DND-41 (cell line): Measurements from ENCODE around the gene RPS13.
"Not testable (repeated sequence)": the region's sequence is repeated elsewhere in the genome, so short reads cannot be mapped to it uniquely, and the experiment has no call there.

Source experiments
- ATAC-seq: fragments of 200-7000 bp; cut with Tn5 transposase; 3 replicates; pipeline ENCODE4 v1.9.1; 2021; ENCODE audit warnings: low read depth; ENCODE audit not compliant: insufficient read depth
- DNase-seq: peaks from one replicate; pipeline ENCODE4 v3.0.0-alpha.2; 2020
- H2AFZ ChIP-seq: 2 replicates; pipeline ENCODE4 v1.6.0; 2012; ENCODE audit warnings: low read depth, low read length
- H3K27ac ChIP-seq: 2 replicates; pipeline ENCODE4 v1.5.1; 2012; ENCODE audit warnings: low read length, inconsistent platforms
- H3K27me3 ChIP-seq: fragments of 200-600 bp; sonication (generic); 2 replicates; pipeline ENCODE4 v1.6.0; 2012; ENCODE audit warnings: low read length, mild to moderate bottlenecking, inconsistent platforms; ENCODE audit not compliant: insufficient read depth, poor library complexity
- H3K36me3 ChIP-seq: 2 replicates; pipeline ENCODE4 v1.5.1; 2012; ENCODE audit warnings: low read length, inconsistent platforms; ENCODE audit not compliant: insufficient read depth
- H3K4me1 ChIP-seq: 2 replicates; pipeline ENCODE4 v1.5.1; 2012; ENCODE audit warnings: mild to moderate bottlenecking, low read length; ENCODE audit not compliant: insufficient read depth
- H3K4me2 ChIP-seq: 2 replicates; pipeline ENCODE4 v1.6.0; 2012; ENCODE audit warnings: mild to moderate bottlenecking, moderate library complexity, low read length, inconsistent platforms; ENCODE audit not compliant: insufficient read depth
- H3K4me3 ChIP-seq, 2 experiments: fragments of 200-600 bp in 1 of 2; shearing (Covaris generic) in 1 of 2; 2 replicates each; pipeline ENCODE4 v1.5.1; 2012 to 2016; ENCODE audit warnings: inconsistent platforms in 2 of 2, low read length in 2 of 2, mild to moderate bottlenecking in 2 of 2, low read depth in 1 of 2, moderate library complexity in 1 of 2
- H3K79me2 ChIP-seq: 2 replicates; pipeline ENCODE4 v1.6.0; 2012; ENCODE audit warnings: low read length, inconsistent platforms; ENCODE audit not compliant: insufficient read depth
- H3K9ac ChIP-seq: 2 replicates; pipeline ENCODE4 v1.6.0; 2012; ENCODE audit warnings: low read depth, mild to moderate bottlenecking, inconsistent platforms, low read length, moderate library complexity
- H3K9me3 ChIP-seq: 2 replicates; pipeline ENCODE4 v1.5.1; 2012; ENCODE audit warnings: low read length, moderate library complexity, mild to moderate bottlenecking, inconsistent platforms; ENCODE audit not compliant: insufficient read depth, severe bottlenecking
- H4K20me1 ChIP-seq: 2 replicates; pipeline ENCODE4 v1.6.0; 2012; ENCODE audit warnings: low read length; ENCODE audit not compliant: insufficient read depth
- EZH2 ChIP-seq: IDR thresholded peaks from 3 replicates; pipeline ENCODE4 v1.6.1; 2012; ENCODE audit warnings: borderline replicate concordance, low read depth, mild to moderate bottlenecking, moderate library complexity, low read length, inconsistent platforms; ENCODE audit not compliant: severe bottlenecking
- TF ChIP-seq, protein P1 (sequence below): IDR thresholded peaks from 2 replicates; pipeline ENCODE4 v1.5.1; 2012; ENCODE audit warnings: borderline replicate concordance, low read length, moderate library complexity, mild to moderate bottlenecking; ENCODE audit not compliant: poor library complexity, severe bottlenecking; ENCODE audit errors: extremely low read depth

RPS13 gene

GRCh38 chr11:17098658-17099057, 21.2 kb upstream of the RPS13 start:
- Histone ChIP-seq H3K4me3 (no peak overlapping the region), H3K4me2 (no peak overlapping the region), H2AFZ (no peak overlapping the region), H3K27me3 (no peaks in the 10 kb centered on the region), H4K20me1 (no peaks in the 10 kb centered on the region), H3K4me1 (no peaks in the 10 kb centered on the region), H3K9ac (no peak overlapping the region), H3K79me2 (no peaks in the 10 kb centered on the region), H3K9me3 (no peaks in the 10 kb centered on the region), H3K27ac (no peak overlapping the region), H3K36me3 (peaks cover 40% of the 10 kb centered on the region)
- DNase-seq (no peak), ATAC-seq (no peak)
- TF ChIP-seq EZH2: no peak
- TF ChIP-seq, protein P1, sequence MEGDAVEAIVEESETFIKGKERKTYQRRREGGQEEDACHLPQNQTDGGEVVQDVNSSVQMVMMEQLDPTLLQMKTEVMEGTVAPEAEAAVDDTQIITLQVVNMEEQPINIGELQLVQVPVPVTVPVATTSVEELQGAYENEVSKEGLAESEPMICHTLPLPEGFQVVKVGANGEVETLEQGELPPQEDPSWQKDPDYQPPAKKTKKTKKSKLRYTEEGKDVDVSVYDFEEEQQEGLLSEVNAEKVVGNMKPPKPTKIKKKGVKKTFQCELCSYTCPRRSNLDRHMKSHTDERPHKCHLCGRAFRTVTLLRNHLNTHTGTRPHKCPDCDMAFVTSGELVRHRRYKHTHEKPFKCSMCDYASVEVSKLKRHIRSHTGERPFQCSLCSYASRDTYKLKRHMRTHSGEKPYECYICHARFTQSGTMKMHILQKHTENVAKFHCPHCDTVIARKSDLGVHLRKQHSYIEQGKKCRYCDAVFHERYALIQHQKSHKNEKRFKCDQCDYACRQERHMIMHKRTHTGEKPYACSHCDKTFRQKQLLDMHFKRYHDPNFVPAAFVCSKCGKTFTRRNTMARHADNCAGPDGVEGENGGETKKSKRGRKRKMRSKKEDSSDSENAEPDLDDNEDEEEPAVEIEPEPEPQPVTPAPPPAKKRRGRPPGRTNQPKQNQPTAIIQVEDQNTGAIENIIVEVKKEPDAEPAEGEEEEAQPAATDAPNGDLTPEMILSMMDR: no peak

- TF ChIP-seq EZH2: no peak
- TF ChIP-seq, protein P1: no peak
- Histone ChIP-seq H3K4me3 (no peak overlapping the region), H3K9me3 (no peaks in the 10 kb centered on the region), H2AFZ (no peak overlapping the region), H3K4me1 (no peaks in the 10 kb centered on the region), H3K36me3 (peaks cover 41% of the 10 kb centered on the region), H3K79me2 (no peaks in the 10 kb centered on the region), H3K27me3 (no peaks in the 10 kb centered on the region), H3K27ac (no peak overlapping the region), H4K20me1 (no peaks in the 10 kb centered on the region), H3K4me2 (no peak overlapping the region), H3K9ac (no peak overlapping the region)
- DNase-seq (no peak), ATAC-seq (no peak)
These were observed 20.6 kb upstream of the RPS13 start for GRCh38 chr11:17098038-17098437.

DNA sequence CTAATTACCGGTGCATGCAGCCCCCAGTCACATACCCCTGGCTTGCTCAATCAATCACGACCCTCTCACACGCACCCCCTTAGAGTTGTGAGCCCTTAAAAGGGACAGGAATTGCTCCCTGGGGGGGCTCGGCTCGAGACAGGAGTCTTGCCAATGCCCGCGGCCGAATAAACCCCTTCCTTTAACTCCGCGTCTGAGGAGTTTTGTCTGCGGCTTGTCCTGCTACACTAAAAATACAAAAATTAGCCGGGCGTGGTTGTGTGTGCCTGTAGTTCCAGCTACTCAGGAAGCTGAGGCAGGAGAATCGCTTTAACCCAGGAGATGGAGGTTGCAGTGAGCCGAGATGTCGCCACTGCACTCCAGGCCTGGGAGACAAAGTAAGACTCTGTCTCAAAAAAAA, 8.5 kb upstream of the RPS13 start:
- H4K20me1 ChIP-seq, ATAC-seq, H3K27me3 ChIP-seq, H3K79me2 ChIP-seq, H3K4me1 ChIP-seq, H3K9me3 ChIP-seq, H3K4me2 ChIP-seq, DNase-seq, H3K4me3 ChIP-seq, H3K9ac ChIP-seq, H2AFZ ChIP-seq, H3K27ac ChIP-seq: not testable (repeated sequence)
- peaks cover 19% of the 10 kb centered on the region; the same call in 1 of the 2 replicates for H3K36me3 ChIP-seq

GRCh38 chr11:17077240-17077519, 287 bp downstream of the RPS13 start:
- Histone ChIP-seq H3K9me3 (no peaks in the 10 kb centered on the region), H3K27me3 (no peaks in the 10 kb centered on the region), H3K27ac (peak overlapping the region; percentile 88), H3K4me3 (peak overlapping the region; percentile 87 to 90), H3K4me2 (peak overlapping the region; percentile 78), H4K20me1 (peaks cover 27% of the 10 kb centered on the region; the same call in 1 of the 2 replicates), H3K4me1 (peaks cover 40% of the 10 kb centered on the region), H3K79me2 (peaks cover 44% of the 10 kb centered on the region), H3K36me3 (peaks cover 45% of the 10 kb centered on the region), H3K9ac (peak overlapping the region; percentile 89), H2AFZ (peak overlapping the region; percentile 86)
- no peak for DNase-seq
- no peak for TF ChIP-seq EZH2
- TF ChIP-seq, protein P1: no peak
- peak; percentile 23 for ATAC-seq
